Measurements from ENCODE around the gene GREB1L. TPM values are rescaled to one million over a fixed set of nuclear protein-coding genes. Genes with fewer than 3 reads are reported as not detected.

GREB1L gene
- polyA plus RNA-seq, 1 donor from 2014 or later = 23.3 TPM

- H3K27ac ChIP-seq (ENCODE audit: low read length) = no peak overlapping the region
- H3K9me2 ChIP-seq (ENCODE audit: insufficient read depth, low read length) = no peaks in the 10 kb centered on the region
- H3F3A ChIP-seq (ENCODE audit: insufficient read depth, low read length, poor library complexity, severe bottlenecking) = no peaks in the 10 kb centered on the region
- H3K79me2 ChIP-seq (replicated peaks; ENCODE audit: insufficient read depth, low read length) = no peaks in the 10 kb centered on the region
- H3K4me2 ChIP-seq (ENCODE audit: low read length) = no peak overlapping the region
- no peaks in the 10 kb centered on the region for H4K20me1 ChIP-seq (ENCODE audit: insufficient read depth)
- no peaks in the 10 kb centered on the region for H3K36me3 ChIP-seq (ENCODE audit: insufficient read depth, low read length)
- no peak overlapping the region for H3K9ac ChIP-seq (ENCODE audit: low read length)
- H2AFZ ChIP-seq (ENCODE audit: low read depth, low read length) = no peak overlapping the region
- H3K9me3 ChIP-seq (ENCODE audit: low read length) = no peaks in the 10 kb centered on the region
- H3K4me3 ChIP-seq (ENCODE audit: low read length) = no peak overlapping the region
- TF ChIP-seq RAD21 (conservative IDR thresholded peaks at IDR 0.05) = no peak
- TF ChIP-seq EP300 (conservative IDR thresholded peaks at IDR 0.05; ENCODE audit: poor library complexity, severe bottlenecking) = no peak
- no peak for TF ChIP-seq EZH2 (IDR thresholded peaks at IDR 0.05; ENCODE audit: borderline replicate concordance, insufficient read depth, low read length, poor library complexity, severe bottlenecking)
- no peak for TF ChIP-seq POLR2AphosphoS5 (IDR thresholded peaks at IDR 0.05)
- no peak for TF ChIP-seq TAF1 (IDR thresholded peaks at IDR 0.05; ENCODE audit: low read depth)
- TF ChIP-seq SMC3 (conservative IDR thresholded peaks at IDR 0.05; ENCODE audit: poor library complexity) = no peak
- TF ChIP-seq MXI1 (conservative IDR thresholded peaks at IDR 0.05; ENCODE audit: poor library complexity, severe bottlenecking) = no peak
- TF ChIP-seq, protein P1, sequence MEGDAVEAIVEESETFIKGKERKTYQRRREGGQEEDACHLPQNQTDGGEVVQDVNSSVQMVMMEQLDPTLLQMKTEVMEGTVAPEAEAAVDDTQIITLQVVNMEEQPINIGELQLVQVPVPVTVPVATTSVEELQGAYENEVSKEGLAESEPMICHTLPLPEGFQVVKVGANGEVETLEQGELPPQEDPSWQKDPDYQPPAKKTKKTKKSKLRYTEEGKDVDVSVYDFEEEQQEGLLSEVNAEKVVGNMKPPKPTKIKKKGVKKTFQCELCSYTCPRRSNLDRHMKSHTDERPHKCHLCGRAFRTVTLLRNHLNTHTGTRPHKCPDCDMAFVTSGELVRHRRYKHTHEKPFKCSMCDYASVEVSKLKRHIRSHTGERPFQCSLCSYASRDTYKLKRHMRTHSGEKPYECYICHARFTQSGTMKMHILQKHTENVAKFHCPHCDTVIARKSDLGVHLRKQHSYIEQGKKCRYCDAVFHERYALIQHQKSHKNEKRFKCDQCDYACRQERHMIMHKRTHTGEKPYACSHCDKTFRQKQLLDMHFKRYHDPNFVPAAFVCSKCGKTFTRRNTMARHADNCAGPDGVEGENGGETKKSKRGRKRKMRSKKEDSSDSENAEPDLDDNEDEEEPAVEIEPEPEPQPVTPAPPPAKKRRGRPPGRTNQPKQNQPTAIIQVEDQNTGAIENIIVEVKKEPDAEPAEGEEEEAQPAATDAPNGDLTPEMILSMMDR (IDR thresholded peaks at IDR 0.05; ENCODE audit: poor library complexity, severe bottlenecking) = no peak
- no peak for TF ChIP-seq REST (IDR thresholded peaks at IDR 0.05; ENCODE audit: borderline replicate concordance)
- H3K27me3 ChIP-seq (ENCODE audit: insufficient read depth, low read depth, low read length) = no peaks in the 10 kb centered on the region
Measured at GRCh38 chr18:21457179-21457535, 215.1 kb downstream of the GREB1L start.

- Histone ChIP-seq H3K9me2 (ENCODE audit: insufficient read depth, low read length) (no peaks in the 10 kb centered on the region), H3K4me2 (ENCODE audit: low read length) (no peak overlapping the region), H3F3A (ENCODE audit: insufficient read depth, low read length, poor library complexity, severe bottlenecking) (no peaks in the 10 kb centered on the region), H4K20me1 (ENCODE audit: insufficient read depth) (no peaks in the 10 kb centered on the region), H3K9ac (ENCODE audit: low read length) (no peak overlapping the region), H3K27me3 (ENCODE audit: insufficient read depth, low read depth, low read length) (no peaks in the 10 kb centered on the region), H3K79me2 (replicated peaks; ENCODE audit: insufficient read depth, low read length) (no peaks in the 10 kb centered on the region), H2AFZ (ENCODE audit: low read depth, low read length) (no peak overlapping the region), H3K36me3 (ENCODE audit: insufficient read depth, low read length) (no peaks in the 10 kb centered on the region), H3K4me3 (ENCODE audit: low read length) (no peak overlapping the region), H3K9me3 (ENCODE audit: low read length) (no peaks in the 10 kb centered on the region), H3K27ac (ENCODE audit: low read length) (no peak overlapping the region)
- TF ChIP-seq POLR2AphosphoS5 (IDR thresholded peaks at IDR 0.05) = no peak
- no peak for TF ChIP-seq EP300 (conservative IDR thresholded peaks at IDR 0.05; ENCODE audit: poor library complexity, severe bottlenecking)
- no peak for TF ChIP-seq REST (IDR thresholded peaks at IDR 0.05; ENCODE audit: borderline replicate concordance)
- no peak for TF ChIP-seq SMC3 (conservative IDR thresholded peaks at IDR 0.05; ENCODE audit: poor library complexity)
- TF ChIP-seq TAF1 (IDR thresholded peaks at IDR 0.05; ENCODE audit: low read depth) = no peak
- TF ChIP-seq, protein P1 (IDR thresholded peaks at IDR 0.05; ENCODE audit: poor library complexity, severe bottlenecking) = no peak
- no peak for TF ChIP-seq EZH2 (IDR thresholded peaks at IDR 0.05; ENCODE audit: borderline replicate concordance, insufficient read depth, low read length, poor library complexity, severe bottlenecking)
- no peak for TF ChIP-seq RAD21 (conservative IDR thresholded peaks at IDR 0.05)
- TF ChIP-seq MXI1 (conservative IDR thresholded peaks at IDR 0.05; ENCODE audit: poor library complexity, severe bottlenecking) = no peak
Measured at GRCh38 chr18:21458310-21458709, 216.3 kb downstream of the GREB1L start.
